GM12864 (cell line): ENCODE results near the gene CHST11.
"Not testable (repeated sequence)": the region's sequence is repeated elsewhere in the genome, so short reads cannot be mapped to it uniquely, and the experiment has no call there.

Source experiments
- DNase-seq: peaks from one replicate; pipeline ENCODE4 v3.0.0-alpha.2; 2011; ENCODE audit warnings: low read depth
- H3K4me3 ChIP-seq: 2 replicates; pipeline ENCODE4 v1.5.1; 2011; ENCODE audit warnings: mild to moderate bottlenecking, low read depth, low read length, control low read depth
- TF ChIP-seq, protein P1 (sequence below): IDR thresholded peaks from 2 replicates; pipeline ENCODE4 v1.5.1; 2011; ENCODE audit warnings: low read depth, mild to moderate bottlenecking, moderate library complexity, low read length, control low read depth, inconsistent platforms; ENCODE audit errors: missing control alignments

CHST11 gene

DNA sequence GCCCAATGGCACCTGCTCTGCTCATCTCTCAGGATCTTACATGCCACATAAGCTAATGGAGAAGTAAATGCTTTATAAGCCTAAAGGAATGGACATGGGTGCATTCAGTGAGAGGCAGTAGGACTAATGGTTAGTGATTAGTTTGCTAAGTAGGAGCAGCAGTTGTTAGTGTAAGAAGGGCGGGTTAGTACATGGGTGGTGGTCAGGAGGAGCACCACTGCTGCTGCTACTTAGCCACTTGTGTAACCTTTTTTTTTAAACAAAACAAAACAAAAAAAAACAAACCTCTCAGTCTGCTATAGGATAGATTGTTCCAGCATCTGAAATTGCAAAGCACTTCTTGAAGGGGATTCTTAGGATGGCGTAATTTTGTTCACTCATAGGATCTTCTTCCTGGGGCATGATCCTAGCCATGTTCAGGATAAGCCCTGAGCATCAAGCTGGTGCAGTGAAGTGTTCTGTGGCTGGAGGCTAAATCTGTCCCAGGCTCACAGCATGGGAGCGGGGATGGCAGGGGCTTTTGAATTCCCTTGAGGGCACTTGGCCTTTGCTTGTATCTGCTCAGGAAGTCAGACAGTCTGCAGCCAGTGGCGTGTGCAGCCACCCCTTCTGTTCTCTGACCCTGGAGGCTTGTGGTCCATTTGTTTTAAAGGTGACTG, 63.6 kb downstream of the CHST11 start:
- H3K4me3 ChIP-seq, result no peak overlapping the region
- no peak for DNase-seq
- TF ChIP-seq, protein P1, sequence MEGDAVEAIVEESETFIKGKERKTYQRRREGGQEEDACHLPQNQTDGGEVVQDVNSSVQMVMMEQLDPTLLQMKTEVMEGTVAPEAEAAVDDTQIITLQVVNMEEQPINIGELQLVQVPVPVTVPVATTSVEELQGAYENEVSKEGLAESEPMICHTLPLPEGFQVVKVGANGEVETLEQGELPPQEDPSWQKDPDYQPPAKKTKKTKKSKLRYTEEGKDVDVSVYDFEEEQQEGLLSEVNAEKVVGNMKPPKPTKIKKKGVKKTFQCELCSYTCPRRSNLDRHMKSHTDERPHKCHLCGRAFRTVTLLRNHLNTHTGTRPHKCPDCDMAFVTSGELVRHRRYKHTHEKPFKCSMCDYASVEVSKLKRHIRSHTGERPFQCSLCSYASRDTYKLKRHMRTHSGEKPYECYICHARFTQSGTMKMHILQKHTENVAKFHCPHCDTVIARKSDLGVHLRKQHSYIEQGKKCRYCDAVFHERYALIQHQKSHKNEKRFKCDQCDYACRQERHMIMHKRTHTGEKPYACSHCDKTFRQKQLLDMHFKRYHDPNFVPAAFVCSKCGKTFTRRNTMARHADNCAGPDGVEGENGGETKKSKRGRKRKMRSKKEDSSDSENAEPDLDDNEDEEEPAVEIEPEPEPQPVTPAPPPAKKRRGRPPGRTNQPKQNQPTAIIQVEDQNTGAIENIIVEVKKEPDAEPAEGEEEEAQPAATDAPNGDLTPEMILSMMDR, result no peak

DNA sequence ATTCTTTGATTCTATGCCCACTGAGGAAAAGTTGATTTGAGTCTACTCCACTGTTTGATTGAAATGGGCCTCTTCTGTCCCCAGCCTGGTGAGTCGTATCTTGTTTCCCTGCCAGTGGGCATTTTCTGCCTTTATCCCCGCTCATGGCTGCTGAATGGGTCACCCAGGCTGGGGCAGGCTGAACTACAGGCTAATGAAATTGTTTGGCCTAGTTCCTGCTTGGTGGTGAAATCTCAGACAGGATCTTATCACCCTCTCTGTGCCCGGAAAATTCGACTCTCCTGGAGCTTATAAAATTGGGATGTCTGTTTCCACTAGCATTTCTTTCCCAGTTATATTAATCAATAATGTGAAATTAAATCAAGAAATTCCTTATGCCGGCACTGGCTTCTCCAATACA, 65.0 kb downstream of the CHST11 start:
- no peak for DNase-seq
- no peak overlapping the region for H3K4me3 ChIP-seq
- TF ChIP-seq, protein P1, result no peak

DNA sequence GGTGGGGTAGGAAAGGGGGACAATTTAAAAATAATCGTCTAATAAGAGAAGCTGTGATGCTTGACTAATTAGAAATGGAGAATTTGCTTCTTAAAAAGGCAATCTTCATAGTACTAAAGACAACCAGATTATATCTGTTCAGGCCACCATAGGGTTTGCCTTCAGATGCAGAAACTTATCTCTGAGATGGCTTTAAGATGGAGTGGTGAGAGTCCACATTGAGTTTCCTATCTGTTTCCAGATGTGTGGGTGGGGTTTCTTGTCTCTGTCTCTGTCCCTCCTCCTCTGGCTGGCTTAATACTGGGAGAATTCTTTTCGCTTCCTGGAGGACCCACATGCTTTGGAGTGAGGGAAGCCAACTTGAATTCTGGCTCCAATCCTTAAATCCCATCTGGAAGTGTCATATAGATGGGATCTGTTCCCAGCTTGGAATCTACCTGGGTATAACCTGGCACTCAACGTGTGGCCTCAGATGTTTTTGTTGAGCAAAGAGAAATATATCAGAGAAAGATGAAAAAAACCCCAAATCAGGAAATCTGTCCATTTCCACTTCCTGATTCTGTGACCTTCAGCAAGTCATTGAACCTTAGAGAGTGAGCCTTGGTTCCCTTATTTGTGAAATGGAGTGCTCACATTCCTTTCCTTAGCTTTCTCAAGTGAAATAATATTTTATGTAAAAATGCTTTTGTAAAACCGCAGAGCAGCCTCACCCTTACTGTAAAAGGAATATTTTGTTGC, 66.4 kb downstream of the CHST11 start:
- no peak for DNase-seq
- TF ChIP-seq, protein P1, result no peak
- H3K4me3 ChIP-seq, result peak overlapping the region; percentile 7; the same call in 1 of the 2 replicates

DNA sequence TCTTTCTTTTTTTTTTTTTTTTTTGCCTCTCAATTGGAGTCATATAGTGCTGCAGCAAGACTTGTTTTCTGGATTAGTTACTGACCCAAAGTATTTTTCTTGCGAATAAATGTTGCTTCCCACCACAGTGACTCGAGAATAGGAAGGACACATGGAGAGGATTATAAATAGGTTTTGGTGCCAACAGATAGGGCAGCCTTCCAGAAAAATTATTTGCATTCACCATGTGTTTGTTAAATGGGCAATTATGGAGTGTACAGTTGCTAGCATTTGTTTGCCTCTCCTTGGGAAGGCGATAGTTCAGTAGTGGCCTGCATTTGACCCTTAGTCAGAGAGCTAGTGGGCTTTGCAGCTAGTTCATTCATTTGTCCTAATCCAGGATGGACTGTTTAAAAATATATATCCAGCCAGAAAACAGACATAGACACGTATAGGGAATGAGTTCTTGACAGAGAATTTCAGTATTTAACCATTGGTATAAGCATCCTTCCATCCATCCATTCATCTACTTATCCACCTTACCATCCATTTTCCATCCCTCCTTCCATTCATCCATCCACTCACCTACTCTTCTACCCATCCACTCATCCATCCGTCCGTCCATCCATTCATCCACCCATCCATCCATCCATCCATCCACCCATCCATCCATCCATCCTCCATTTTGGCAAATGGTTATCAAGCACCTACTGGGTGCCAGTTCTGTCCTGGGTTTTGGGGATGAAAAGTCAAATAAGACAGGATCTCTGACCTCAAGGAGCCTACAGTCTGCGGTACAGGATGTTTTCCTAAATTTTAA, 67.5 kb downstream of the CHST11 start:
- no peak for DNase-seq

DNA sequence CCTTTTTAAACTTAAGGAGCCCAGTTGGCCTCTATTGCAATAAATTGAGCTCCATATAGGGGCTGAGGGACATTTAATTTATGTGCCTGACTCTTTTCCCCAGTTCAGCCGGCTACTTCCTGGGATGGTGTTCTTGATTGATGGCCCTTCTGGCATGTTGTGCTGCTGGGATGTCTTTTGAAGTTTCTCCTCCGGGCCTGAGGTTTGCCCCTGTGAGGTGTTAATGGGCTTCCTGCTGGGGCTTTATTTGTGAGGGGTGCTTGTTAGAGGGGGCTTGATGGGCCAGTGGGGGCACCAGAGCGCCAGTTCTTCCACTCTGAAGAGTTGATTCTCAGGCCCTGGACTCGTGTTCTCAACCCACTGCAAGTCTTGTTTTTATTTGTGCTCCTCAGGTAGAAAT, 69.6 kb downstream of the CHST11 start:
- DNase-seq, result no peak
- TF ChIP-seq, protein P1, result no peak

More for the DNA sequence above, 67.5 kb downstream of the CHST11 start:
- TF ChIP-seq, protein P1, result no peak
- H3K4me3 ChIP-seq, result no peak overlapping the region

DNA sequence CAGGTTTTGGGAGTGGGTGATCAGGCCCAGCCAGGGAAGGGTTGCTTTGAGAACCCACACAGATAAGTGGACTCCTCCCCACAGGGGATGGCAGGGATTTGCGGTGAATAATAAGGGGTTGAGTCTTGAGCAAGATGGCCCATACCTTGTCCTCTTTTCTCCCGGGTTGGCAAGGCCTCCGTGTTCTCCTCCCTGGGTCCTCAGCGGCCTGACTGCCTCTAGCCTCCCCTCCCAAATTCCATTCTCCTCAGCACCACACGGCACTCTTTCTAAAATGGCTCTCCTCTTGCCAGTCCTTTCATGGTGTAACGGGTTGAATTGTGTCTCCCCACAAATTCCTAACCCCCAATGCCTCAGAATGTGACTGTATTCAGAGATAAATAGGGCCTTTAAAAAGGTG, 70.0 kb downstream of the CHST11 start:
- DNase-seq, result no peak
- TF ChIP-seq, protein P1, result no peak
- H3K4me3 ChIP-seq, result no peak overlapping the region

More for the DNA sequence above, 69.6 kb downstream of the CHST11 start:
- no peak overlapping the region for H3K4me3 ChIP-seq

DNA sequence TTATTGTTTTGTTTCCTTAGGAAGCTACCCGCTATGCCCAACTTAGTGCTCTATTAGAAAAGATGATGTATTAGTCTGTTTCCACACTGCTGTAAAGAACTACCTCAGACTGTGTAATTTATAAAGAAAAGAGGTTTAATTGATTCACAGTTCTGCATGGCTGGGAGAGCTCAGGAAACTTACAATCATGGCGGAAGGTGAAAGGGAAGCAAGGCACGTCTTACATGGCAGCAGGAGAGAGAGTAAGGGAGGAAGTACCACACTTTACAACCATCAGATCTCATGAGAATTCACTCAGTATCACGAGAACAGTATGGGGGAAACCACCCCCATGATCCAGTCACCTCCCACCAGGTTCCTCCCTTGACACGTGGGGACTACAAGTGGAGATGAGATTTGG, 70.9 kb downstream of the CHST11 start:
- DNase-seq, H3K4me3 ChIP-seq: not testable (repeated sequence)
